ENCODE measurements around the gene ESRP2.

The ESRP2 gene

GRCh38 chr16:68235887-68236136 lies at the start of gene ESRP2:
TSS of gene ESRP2 (minus strand) at chr16:68236127. CDS start at chr16:68236045, 82 bp downstream.
- no peak for DNase-seq (ENCODE audit: low read depth)

- DNase-seq (ENCODE audit: low read depth), result no peak
Measured at GRCh38 chr16:68285683-68286082, 49.8 kb upstream of the ESRP2 start.

DNA sequence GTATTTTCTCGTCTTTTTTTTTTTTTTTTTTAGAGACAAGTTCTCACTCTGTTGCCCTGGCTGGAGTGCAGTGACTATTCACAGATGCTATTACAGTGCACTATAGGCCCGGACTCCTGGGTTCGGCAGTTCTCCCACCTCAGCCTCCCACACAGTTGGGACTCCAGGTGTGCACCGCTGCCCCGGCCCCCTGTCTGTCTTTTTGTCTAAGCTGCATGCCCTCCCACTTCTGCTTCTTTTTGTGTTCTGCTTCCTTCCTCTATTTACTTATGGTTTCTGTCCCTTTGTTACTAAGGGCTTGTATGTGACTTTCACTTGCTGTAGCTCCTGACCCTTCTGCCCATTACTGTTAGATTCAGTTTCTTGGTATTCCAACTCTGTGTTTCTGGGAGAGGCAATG lies 48.9 kb upstream of the ESRP2 start:
- DNase-seq (ENCODE audit: low read depth), result no peak

- DNase-seq (ENCODE audit: low read depth), result no peak
Measured at GRCh38 chr16:68283801-68284598, 48.1 kb upstream of the ESRP2 start.

- DNase-seq (ENCODE audit: low read depth), result no peak
Measured at GRCh38 chr16:68283346-68283745, 47.4 kb upstream of the ESRP2 start.

DNA sequence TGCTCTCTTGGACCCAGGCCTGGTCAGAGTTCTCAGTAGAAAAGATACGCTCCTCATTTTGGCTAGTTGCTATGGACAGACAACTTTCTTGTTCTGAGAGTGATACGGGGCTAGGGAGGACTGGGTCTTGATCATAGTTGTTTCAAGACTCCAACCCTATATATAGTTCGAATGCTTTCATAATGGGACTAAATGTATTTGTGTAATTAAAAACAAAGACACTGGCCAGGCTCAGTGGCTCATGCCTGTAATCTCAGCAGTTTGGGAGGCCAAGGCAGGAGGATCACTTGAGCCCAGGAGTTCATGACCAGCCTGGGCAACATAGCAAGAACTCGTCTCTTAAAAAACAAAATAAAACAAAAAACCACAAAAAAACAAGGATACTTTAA lies 46.1 kb upstream of the ESRP2 start:
- no peak for DNase-seq (ENCODE audit: low read depth)

DNA sequence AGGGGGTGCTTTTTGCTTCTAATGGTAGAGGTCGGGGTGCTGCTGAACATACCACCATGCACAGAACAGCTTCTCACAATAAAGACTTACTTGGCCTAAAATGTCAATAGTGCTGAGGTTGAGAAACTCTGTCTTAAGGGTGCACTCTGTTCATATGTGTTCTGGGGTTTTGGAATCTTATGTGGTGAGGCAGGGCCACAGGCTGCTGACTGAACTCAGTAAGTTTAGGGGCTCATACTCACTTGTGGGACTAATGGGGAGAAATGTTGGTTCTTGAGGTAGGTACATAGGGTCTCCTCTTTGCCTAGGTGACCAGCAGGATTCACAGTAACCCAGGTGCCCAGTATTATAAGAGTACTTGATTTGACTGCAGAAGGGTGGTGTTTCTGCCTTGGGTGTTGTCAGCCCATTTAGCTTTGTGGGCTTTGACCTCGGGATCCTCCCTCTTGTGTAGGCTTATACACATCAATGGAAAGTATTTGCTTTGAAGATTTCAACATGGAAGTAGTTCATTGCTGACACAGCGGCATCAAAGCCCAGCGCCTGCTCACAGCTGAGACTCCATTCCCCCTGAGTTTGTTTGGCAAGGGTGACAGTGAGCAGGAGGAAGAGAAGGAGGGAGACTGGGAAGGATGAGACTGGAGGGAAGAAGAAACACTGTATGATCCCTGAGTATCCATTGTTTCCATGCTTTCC lies 45.6 kb upstream of the ESRP2 start:
- DNase-seq (ENCODE audit: low read depth), result no peak

- DNase-seq (ENCODE audit: low read depth), result no peak
Measured at GRCh38 chr16:68279726-68280558, 44.0 kb upstream of the ESRP2 start.

DNA sequence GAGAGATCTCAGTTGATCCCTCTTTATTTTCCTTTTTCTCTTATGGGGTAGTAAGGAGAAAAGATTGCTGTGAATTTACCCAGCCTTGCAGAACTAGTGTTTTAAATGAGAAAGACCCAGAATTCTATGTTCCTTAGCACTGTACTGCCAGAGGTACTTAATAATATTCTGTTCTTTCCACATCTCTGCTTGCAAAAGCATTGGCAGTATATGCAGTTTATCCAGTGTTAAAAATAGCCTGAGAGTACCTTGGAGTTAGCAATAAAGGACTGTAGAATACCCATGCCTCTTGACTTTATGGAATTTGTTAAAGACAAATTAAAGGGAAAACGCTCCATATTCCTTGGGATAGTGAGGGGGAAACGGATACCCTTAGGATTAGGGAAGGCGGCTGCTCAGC lies 40.3 kb upstream of the ESRP2 start:
- no peak for DNase-seq (ENCODE audit: low read depth)

DNA sequence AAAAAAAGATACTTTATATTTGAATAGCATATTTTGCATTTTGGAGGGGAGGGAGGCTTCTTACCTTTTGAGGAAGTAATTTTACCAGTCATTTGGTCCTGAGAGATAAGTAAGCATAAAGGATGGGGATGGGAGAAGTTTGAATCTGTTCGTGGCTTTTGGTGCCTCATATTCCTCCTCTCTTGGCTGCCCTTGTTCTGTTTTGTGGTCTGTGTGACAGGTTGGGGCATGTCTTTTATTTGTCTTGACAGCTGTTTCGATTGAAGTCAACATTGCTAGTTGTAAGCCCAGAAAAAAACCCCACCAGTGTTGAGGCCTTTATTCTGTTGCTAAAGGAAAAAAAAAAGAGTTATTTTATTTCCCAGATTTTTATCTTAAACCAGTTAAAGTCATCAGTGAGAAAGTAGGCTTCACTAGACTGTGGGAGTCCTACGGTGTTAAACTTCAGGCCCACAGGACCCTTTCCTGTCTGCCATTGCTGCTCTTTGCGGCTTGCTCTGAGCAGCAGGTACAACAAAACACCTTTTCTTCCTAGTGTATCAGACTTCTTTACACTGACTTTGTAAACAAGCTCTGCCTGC lies 39.8 kb upstream of the ESRP2 start:
- no peak for DNase-seq (ENCODE audit: low read depth)

DNA sequence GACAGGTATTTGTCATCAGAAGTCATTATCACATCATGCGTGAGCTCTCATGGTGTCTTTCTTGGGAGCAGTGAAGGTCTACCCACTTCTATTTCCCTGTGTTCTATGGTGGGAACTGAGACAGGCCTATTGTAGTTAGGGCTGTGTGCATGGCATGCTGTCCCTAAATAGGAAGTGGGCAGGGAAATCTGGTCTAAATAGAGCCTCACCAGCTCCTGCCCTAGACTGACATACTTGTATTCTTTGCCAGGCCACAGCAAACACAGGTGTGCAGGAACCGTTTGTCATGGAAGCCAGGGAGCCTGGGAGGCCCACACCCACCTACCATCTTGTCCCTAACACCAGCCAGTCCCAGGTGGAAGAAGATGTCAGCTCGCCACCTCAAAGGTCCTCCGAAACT lies 38.5 kb upstream of the ESRP2 start:
- no peak for DNase-seq (ENCODE audit: low read depth)

DNA sequence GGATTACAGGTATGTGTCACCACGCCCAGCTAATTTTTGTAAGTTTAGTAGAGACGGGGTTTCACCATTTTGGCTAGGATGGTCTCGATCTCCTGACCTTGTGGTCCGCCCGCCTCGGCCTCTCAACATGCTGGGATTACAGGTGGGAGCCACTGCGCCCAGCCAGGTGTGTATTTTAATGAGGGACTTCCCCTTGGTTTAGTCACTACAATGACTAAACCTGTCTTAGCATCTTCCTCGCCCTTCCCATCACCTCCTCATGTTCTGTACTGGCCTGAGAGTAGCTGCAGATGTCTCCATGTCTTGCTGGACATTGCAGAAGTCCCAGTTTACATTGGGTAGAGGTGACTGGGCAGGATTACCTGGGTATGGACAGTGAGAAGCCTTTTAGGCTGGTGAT lies 38.0 kb upstream of the ESRP2 start:
- no peak for DNase-seq (ENCODE audit: low read depth)

GRCh38 chr16:68273459-68273858 lies 37.5 kb upstream of the ESRP2 start:
- no peak for DNase-seq (ENCODE audit: low read depth)

GRCh38 chr16:68272507-68273209 lies 36.7 kb upstream of the ESRP2 start:
- DNase-seq (ENCODE audit: low read depth), result no peak

DNA sequence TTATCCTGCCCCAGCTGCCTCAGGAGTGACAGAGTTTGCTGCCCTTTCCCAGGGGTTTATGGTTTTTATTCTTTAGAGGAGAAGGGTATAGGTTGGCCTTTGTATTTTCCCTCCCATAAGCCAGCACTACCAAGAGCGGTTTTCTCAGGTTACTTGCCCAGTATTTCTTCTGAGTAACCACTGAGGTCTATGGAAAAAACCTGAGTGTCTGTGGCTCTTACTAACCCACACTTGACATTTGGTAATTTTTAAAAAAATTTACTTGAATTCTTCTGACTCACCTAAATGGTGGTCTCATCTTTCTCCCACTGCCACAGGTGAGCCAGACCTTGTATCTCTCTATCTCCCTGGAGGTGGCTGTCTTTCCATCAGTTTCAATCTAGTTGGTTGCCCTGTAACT lies 34.4 kb upstream of the ESRP2 start:
- DNase-seq (ENCODE audit: low read depth), result no peak

DNA sequence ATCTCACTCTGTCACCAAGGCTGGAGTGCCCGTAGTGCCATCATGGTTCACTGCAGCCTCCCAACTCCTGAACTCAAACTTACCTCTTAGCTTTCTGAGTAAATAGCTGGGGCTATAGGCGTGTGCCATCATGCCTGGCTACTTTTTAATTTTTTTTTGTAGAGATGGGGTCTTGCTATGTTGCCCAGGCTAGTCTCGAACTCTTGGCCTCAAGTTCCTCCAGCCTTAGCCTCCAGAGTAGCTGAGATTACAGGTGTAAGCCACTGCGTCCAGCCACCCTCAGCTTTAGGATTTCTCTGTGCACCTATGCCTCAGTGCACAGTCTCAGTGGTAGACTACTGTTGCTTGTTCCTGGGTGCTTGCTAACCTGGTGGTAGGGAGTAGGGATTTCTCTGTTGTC lies 33.9 kb upstream of the ESRP2 start:
- DNase-seq (ENCODE audit: low read depth), result no peak

DNA sequence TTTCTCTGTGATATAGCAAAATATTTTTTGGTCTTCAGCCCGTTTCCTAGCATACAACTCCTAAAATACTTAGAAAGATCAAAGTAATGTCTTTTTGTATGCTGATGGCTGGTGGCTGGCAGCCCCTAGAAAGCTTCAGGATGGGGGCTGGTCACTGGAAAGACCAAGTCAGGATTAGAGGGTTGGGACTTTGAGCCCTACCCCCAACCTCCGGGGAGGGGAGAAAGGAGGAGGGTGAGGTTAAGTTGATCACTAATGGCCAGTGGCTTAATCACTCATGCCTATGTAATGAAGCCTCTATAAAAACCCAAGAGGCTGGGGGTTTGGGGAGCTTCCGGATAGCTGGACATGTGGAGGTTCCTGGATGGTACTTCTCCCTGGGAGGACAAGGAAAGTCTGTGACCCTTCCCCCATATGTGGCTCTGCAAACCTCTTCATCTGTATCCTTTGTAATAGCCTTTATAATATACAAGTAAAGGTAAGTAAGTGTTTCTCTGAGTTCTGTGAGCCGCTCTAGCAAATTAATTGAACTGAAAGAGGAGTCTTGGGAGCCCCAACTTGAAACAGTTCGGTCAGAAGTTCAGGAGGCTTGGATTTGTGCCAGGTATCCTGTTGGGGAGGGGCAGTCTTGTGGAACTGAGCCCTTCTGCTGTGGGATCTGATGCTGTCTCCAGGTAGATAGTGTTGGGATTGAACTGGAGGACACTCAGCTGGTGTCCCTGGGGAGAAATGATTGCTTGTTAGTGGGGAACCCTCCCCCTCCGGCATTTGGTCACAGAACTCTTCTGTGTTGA lies 31.9 kb upstream of the ESRP2 start:
- no peak for DNase-seq (ENCODE audit: low read depth)

DNA sequence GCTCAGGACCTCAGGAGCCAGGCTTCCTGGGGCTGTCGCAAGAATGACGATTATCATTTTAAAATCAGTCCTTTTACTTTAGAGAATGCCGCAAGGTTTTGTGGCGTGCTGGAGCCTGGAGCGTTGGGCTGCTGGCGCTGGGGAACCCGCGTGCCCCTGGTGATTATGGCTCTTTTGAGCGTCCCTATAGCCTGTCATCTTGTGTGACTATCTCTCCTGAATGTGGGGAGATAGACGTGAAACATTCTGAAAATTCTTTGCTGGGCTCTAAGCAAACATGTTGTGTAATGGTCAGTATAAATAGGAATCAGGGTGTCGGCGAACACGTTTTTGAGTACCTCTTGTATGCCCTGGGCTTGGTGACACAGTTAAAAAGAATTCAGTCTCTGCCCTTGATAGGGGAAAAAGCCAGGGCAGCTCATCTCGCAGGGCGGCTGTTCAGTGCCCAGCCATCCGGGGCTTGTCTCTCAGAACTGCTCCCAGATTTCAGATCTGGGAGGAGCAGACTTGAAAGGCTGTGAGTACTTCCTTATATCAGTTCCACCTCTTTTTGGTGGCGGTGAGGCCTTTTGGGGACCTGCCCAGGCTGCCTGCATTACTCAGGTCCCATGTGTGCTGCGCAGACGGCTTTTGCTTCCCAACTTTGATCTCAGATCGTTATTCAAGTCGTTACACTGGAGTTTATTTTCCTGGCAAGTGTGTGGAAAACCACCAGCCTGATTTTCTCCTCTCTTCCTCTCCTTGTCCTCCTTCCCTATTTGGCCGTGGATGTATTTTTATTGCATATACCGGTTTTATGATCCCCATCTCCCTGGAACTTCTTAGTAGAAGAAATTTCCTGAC lies 29.4 kb upstream of the ESRP2 start:
- DNase-seq (ENCODE audit: low read depth), result no peak

GRCh38 chr16:68264128-68265077 lies 28.5 kb upstream of the ESRP2 start, which contains the start of gene SLC7A6:
TSS of gene SLC7A6 (plus strand) at chr16:68264526. CDS start at chr16:68274727, 10,201 bp downstream.
- peak; percentile 64 for DNase-seq (ENCODE audit: low read depth)

All from stimulated activated CD8-positive, alpha-beta memory T cell treated with anti-CD3 and anti-CD28 coated beads, Interleukin-7, amount 100 ng/mL, for 24 hours (primary cell).